GM19438 (cell line): ENCODE measurements around the gene TMEM120B.

Experiments used
- ATAC-seq: cut with Tn5 transposase; IDR thresholded peaks from one replicate; pipeline ENCODE4 v1.9.1; 2021; ENCODE audit warnings: low read depth; ENCODE audit not compliant: unreplicated experiment

Gene TMEM120B

DNA sequence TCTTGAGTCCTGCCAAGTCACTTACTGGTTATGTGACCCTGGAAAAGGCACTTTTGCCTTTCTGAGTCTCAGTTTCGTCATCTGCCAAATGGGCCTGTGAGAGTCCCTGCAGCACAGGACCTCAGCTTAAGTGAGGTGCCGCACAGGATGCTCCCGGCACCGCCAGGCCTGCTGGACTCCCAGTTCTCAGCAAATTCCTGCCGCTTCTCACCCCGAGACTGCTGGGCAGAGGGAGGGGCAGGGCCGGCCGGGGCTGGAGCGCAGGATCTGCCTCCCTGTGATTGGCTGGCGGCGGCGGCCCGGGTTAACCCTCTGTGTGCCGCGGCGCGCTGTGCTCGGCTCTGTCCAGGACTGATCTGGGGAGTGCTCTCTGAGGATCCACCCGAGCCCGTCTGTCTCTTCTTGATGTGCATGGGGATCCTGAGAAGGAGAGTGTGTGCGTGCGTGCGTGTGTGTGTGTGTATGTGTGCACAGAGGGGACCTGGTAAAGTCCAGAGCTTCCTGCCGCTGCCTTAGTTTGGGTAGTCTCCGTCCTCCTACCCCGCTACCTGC lies 99.8 kb downstream of the TMEM120B start:
- no peak for ATAC-seq

DNA sequence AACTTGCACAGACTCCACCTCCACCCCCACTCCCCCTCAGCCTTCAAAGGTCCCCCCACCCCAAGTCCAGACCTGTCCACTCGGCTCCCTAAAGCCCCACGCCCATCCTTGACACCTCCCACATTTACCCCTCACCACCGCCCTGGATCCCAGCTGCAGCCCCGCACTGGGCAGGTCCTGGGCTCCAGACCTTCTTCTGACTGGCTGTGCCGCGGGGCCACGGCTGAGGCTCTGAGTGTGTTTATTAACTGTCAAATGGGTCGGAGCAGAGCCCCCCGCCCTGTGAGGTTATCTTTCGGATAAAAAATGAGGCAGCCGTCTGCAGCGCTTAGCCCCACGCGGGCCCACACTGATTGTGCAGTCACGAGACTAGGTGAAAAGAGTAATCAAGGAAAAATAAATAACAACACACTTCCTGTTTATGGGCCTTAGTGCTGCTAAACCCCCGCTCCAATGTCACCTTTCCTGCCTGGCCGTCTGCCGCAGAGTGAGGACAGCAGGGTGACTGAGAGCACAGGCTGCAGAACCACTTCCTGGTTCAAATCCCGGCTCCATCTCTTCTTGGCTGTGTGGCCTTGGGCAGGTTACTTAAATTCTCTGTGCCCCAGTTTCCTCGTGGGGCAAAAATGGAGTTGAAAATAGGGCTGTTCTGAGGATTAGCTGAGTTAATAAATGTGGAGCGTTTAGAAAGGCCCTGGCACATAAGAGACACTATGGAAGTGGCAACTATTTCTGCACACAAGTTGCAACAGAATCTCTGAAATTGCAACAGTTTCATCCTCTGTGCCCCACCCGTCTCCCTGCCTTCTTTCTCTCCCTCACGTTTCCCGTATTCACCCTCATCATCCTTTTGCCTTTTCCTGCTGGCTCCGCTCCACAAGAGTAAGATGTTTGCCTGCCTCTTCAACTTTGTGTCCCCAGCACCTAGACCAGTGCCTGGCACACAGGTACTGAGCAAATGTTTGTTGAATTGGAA lies 100.7 kb downstream of the TMEM120B start:
- no peak for ATAC-seq

DNA sequence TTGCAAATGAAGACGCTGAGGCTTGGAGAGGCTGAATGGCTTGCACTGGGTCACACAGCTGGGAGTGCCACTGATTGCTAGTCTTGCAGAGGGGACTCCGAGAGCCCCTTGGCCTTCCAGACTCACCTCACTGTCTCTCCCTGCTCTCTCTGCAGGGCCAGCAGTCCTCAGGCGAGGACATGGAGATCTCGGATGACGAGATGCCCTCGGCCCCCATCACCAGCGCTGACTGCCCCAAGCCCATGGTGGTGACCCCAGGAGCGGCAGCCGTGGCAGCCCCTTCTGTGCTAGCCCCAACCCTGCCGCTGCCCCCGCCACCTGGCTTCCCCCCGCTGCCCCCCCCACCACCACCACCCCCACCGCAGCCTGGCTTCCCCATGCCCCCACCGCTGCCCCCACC lies 101.4 kb downstream of the TMEM120B start:
- ATAC-seq: no peak

DNA sequence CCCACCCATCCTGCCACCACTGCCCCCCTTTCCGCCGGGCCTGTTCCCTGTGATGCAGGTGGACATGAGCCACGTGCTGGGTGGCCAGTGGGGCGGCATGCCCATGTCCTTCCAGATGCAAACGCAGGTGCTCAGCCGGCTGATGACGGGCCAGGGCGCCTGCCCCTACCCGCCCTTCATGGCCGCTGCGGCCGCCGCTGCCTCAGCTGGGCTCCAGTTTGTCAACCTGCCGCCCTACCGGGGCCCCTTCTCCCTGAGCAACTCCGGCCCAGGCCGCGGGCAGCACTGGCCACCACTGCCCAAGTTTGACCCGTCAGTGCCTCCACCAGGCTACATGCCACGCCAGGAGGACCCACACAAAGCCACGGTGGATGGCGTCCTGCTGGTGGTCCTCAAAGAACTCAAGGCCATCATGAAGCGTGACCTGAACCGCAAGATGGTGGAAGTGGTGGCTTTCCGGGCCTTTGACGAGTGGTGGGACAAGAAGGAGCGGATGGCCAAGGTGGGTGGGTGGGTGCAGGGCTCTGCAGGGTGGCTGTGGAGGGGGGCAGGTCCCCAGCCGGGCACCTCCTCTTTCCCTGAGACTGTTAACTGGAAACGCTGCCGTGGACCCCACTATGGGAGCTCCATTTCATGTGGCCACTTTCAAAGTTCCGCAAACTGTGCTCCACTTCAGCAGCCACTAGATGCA lies 102.0 kb downstream of the TMEM120B start:
- no peak for ATAC-seq

DNA sequence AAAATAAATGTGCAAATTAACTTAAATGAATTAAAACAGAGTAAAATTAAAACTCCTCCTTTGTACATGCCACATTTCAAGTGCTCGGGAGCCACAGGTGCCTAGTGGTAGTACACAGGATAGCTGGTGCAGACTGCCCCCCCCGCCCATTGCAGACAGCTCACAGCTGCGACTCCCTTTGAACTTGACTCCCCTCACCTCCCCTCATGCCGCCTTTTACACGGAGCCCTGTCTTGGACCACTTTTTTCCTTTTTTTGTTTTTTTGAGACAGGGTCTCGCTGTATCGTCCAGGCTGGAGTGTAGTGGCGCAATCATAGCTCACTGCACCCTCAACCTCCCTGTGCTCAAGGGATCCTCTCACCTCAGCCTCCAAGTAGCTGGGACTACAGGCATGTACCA lies 102.7 kb downstream of the TMEM120B start:
- no peak for ATAC-seq

DNA sequence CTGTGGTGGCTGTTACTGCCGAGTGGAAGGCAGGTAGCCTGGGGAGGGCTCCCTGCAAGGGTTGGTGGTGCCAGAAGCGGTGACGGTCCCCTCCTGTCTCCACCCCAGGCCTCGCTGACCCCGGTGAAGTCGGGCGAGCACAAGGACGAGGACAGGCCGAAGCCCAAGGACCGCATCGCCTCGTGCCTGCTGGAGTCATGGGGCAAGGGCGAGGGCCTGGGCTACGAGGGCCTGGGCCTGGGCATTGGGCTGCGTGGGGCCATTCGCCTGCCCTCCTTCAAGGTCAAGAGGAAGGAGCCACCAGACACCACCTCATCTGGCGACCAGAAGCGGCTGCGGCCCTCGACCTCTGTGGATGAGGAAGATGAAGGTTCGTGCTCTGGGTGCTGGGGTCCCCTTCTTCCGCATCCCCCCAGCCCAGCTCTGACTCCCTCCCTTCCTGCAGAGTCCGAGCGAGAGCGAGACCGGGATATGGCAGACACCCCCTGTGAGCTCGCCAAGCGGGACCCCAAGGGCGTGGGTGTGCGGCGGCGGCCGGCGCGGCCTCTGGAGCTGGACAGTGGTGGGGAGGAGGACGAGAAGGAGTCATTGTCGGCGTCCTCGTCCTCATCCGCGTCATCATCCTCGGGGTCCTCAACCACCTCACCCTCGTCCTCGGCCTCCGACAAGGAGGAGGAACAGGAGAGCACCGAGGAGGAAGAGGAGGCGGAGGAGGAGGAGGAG lies 104.5 kb downstream of the TMEM120B start:
- ATAC-seq: no peak

DNA sequence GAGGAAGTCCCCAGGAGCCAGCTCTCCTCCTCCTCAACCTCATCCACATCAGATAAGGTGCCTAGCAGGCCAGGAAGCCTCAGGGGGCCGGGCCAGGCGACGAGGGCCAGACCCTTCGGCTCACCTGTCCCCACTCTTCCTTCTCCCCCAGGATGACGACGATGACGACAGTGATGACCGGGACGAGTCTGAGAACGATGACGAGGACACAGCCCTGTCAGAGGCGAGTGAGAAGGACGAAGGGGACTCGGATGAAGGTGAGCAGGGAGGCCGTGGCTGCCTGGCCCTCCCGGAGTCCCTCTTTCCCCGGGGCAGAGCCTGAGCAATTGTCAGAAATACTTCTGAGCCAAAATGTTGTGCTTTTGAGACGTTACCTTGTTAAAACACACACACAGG lies 105.1 kb downstream of the TMEM120B start:
- no peak for ATAC-seq

DNA sequence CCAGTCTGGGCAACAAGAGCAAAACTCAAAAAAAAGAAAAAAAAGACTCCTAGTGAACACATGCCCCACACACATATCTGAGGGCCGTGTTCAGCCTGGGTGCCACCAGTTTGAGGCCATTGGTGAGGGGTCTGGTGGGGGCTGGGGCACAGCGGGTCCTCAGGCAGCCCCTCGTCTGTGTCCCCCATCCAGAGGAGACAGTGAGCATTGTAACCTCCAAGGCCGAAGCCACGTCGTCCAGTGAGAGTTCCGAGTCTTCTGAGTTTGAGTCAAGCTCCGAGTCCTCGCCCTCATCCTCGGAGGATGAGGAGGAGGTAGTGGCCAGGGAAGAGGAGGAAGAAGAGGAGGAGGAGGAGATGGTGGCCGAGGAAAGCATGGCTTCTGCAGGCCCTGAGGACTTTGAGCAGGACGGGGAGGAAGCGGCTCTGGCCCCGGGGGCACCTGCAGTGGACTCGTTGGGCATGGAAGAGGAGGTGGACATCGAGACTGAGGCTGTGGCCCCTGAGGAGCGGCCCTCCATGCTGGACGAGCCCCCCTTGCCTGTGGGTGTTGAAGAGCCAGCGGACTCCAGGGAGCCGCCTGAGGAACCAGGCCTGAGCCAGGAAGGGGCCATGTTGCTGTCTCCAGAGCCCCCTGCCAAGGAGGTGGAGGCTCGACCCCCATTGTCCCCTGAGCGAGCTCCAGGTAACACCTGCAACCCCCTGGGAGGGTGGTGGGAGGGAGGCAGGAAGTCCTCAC lies 106.8 kb downstream of the TMEM120B start:
- no peak for ATAC-seq

DNA sequence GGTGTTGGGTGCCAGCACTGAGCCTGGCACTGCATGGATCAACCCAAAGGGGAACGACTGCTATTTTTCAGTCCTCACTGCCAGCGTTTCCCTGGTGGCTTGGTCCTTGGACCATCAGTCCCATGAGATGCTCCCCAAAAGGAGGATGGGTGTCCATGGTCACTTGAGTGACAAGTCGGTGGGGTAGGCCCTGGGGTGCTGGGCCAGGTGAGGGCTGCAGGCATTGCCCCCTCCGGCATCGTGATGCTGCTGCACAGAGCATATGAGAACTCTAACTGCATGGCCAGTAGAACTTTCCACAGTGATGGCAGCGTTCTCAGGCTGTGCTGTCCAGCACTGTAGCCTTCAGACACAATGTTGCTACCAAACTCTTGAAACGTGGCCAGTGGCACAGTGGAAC lies 107.5 kb downstream of the TMEM120B start:
- ATAC-seq: no peak

DNA sequence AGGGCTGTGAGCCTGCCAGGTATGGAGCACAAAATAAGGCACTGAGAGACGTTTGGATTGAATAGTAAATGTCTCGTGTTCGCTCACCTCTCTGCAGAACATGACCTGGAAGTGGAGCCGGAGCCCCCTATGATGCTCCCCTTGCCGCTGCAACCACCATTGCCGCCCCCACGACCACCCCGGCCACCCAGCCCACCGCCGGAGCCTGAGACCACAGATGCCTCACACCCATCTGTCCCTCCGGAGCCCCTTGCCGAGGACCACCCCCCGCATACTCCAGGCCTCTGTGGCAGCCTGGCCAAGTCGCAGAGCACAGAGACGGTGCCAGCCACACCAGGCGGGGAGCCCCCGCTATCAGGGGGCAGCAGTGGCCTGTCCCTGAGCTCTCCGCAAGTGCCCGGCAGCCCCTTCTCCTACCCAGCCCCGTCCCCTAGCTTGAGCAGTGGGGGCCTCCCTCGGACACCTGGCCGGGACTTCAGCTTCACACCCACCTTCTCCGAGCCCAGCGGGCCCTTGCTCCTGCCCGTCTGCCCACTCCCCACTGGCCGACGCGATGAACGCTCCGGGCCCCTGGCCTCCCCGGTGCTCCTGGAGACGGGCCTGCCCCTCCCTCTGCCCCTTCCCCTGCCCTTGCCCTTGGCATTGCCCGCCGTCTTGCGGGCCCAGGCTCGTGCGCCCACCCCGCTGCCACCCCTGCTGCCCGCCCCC lies 110.0 kb downstream of the TMEM120B start:
- no peak for ATAC-seq

DNA sequence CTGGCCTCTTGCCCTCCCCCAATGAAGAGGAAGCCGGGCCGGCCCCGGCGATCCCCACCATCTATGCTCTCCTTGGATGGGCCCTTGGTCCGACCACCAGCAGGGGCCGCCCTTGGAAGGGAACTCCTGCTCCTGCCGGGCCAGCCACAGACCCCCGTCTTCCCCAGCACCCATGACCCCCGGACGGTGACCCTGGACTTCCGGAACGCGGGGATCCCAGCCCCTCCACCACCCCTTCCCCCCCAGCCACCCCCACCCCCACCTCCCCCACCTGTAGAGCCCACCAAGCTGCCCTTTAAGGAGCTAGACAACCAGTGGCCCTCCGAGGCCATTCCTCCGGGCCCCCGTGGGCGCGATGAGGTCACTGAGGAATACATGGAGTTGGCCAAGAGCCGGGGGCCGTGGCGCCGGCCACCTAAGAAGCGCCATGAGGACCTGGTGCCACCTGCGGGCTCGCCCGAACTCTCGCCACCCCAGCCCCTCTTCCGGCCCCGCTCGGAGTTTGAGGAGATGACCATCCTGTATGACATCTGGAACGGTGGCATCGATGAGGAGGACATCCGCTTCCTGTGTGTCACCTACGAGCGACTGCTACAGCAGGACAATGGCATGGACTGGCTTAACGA lies 110.7 kb downstream of the TMEM120B start:
- ATAC-seq: no peak

DNA sequence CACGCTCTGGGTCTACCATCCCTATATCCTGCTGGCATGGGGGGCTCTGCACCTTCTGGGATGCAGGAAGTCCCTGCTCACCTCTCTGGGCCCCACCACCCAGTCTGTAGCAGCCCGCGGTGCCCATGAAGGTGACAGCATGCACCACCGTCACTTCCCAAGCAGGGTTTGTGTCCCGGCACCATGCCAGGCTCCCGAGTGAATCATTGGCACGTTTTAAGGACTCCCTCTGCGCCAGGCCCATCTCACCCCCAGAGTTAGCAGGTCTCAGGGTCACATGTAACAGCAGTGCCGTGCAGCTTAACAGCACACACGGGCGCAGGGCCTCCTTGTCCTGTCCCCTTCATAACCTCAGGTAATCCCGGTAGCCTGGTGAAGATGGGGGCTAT lies 111.2 kb downstream of the TMEM120B start:
- no peak for ATAC-seq

DNA sequence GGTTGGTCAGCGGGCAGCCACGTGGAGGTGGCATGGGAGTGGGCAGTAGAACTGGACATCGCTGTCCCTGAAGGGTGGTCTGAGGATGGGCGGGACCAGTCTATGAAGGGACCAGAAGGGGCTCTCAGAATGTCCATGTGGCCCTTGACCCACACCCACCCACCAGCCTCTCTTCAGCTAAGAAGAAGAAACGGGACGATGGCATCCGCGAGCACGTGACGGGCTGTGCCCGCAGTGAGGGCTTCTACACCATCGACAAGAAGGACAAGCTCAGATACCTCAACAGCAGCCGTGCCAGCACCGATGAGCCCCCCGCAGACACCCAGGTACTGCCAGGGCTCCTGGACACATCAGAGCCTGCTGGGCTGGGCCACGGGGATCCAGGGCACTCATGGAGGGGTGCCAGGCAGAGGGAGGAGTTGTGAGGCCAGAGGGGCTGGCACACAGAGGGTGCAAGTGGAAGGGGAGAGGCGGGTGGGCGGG lies 112.5 kb downstream of the TMEM120B start:
- ATAC-seq: no peak

DNA sequence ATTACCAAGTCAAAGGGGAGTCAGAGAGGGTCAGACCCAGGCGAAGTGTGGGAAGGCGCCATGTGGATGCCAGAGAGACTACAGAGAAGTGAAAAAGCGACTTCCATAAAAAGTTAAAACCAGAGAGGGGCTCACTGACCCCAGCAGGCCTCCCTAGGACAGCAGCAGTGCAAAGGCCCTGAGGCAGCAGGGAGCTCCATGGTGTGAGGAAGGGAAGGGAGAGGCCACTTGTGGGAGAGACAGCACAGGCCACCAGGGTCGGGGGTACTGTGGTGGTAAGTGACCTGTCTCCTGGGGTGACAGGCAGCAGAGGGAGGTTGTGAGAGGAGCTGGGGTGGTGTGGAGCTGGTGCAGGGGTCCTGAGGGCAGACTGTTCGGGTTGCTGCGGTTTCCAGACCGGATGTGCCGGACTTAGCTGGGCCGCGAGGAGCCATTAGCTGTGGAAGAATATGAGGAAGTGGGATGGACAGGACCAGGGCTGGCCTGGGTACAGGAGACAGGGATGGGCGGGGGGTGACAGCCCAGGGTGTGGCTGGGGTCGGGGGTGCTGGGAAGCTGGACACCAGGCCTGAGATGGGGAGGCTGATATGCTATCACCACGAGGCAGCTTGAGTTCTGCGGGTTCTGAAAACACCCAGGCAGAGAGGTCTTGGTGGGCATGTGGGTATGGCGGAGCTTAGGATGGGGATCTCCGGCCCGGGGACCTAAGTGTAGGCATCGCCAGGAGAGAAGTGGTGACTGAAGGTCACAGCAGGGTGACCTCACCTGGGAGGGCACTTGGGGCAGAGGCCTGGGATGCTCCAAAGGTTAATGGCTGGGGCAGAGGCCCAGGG lies 114.0 kb downstream of the TMEM120B start:
- ATAC-seq: no peak

DNA sequence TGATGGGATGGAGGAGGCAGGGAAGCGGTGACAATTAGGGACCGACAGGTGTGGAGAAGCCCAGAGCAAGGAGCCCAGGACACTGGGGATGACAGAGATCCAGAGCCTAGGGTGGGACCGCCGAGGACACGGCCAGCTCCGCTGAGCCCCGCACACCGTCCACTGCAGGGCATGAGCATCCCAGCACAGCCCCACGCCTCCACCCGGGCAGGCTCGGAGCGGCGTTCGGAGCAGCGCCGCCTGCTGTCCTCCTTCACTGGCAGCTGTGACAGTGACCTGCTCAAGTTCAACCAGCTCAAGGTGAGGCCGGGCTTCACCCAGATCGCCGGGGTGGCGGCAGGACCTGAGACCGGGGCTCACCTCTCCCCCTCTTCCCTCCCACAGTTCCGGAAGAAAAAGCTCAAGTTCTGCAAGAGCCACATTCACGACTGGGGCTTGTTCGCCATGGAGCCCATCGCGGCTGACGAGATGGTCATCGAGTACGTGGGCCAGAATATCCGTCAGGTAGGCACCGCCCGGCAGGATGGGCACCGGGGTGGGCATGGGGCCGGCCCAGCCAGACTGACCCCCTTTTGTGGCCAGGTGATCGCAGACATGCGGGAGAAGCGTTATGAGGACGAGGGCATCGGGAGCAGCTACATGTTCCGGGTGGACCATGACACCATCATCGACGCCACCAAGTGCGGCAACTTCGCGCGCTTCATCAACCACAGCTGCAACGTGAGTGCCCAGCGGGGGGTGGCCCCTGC lies 115.0 kb downstream of the TMEM120B start:
- no peak for ATAC-seq

DNA sequence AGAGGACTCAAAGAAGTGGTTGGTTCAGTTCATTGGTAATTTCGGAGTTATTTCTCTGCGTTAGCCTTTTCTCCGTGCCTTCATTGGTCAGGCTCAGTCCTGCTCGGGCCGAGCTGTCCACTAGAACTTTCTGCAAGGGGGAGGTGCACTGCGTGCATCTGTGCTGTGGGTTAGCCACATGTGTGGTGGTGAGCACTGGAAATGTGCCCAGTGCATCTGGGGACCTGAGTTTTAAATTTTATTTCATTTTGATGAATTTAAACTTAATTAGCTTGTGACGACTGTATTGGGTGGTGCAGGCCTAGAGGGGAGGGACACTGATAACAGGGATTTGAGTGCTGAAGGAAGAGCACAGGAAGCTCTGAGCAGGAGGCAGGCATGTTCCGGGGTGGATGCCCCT lies 115.8 kb downstream of the TMEM120B start:
- no peak for ATAC-seq

DNA sequence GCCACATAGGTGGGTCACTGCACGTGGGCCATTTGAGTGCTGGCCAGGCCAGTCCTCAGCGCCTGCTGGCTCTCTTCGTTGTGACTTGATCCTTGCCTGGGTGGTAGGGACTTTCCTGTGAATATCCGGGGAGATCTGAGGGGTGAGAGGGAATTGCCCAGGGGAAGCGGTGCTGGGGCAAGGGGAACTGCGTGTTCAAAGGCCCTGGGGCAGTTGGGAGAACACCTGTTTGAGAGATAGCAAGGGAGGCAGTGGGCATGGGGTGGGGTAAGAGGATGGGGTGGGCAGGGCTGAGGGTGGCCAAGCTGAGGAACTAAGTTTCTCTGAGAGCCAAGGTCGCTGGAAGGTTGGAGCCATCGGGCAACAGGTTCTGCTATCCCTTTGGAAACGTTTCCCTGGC lies 116.3 kb downstream of the TMEM120B start:
- ATAC-seq: no peak
